H1 (cell line): ENCODE results near the gene SCPEP1. TPM values are rescaled to one million over a fixed set of nuclear protein-coding genes. Genes with fewer than 3 reads are reported as not detected.

Experiments
- BCL11A ChIP-seq, 2 experiments: IDR thresholded peaks; one replicate each; pipeline ENCODE4 v1.6.1; 2011; ENCODE audit warnings: low read depth in 2 of 2, low read length in 2 of 2, mild to moderate bottlenecking in 2 of 2
- BRCA1 ChIP-seq: IDR thresholded peaks from 2 replicates; pipeline ENCODE4 v1.6.1; 2012; ENCODE audit warnings: low read depth, low read length, improper control_type of control experiment
- CHD7 ChIP-seq: fragments of 300-600 bp; sonication (generic); IDR thresholded peaks from 2 replicates; pipeline ENCODE4 v1.7.1; 2012; ENCODE audit warnings: low read length, moderate library complexity, mild to moderate bottlenecking, inconsistent platforms; ENCODE audit not compliant: insufficient replicate concordance
- GABPA ChIP-seq: IDR thresholded peaks from 2 replicates; pipeline ENCODE4 v1.6.1; 2011; ENCODE audit warnings: mild to moderate bottlenecking, low read length, moderate library complexity, borderline replicate concordance; ENCODE audit not compliant: insufficient read depth
- KDM4A ChIP-seq: IDR thresholded peaks from one replicate; pipeline ENCODE4 v1.7.1; 2012; ENCODE audit warnings: low read depth, mild to moderate bottlenecking, moderate library complexity, low read length, inconsistent platforms; ENCODE audit not compliant: severe bottlenecking
- RNF2 ChIP-seq: fragments of 200-900, 300-1000 bp; sonication (generic); IDR thresholded peaks from 2 replicates; pipeline ENCODE4 v1.7.1; 2016; ENCODE audit warnings: borderline replicate concordance, low read depth, mild to moderate bottlenecking, antibody characterized with exemption, low read length; ENCODE audit not compliant: poor library complexity, severe bottlenecking; ENCODE audit errors: missing control alignments
- YY1 ChIP-seq: IDR thresholded peaks from 2 replicates; pipeline ENCODE4 v1.6.1; 2011; ENCODE audit warnings: low read depth, mild to moderate bottlenecking, low read length
- polyA plus RNA-seq, 7 experiments: library from polyadenylated mRNA; depleted of rRNA in 3 of 7; stranded (reverse) in 5 of 7; unstranded in 2 of 7; fragments of >200 nt in 5 of 7; fragments of 200-250 nt in 2 of 7; gene quantifications; 1 replicate in 5 of 7; 2 replicates in 1 of 7; 4 replicates in 1 of 7; pipeline versions ENCODE4 v1.2.1 to v1.2.3, GENCODE V29; 2011 to 2013; ENCODE audit warnings: missing spikeins in 2 of 7, mixed read lengths in 2 of 7
- total RNA-seq: library from RNA; stranded (reverse); fragmentation: NEBNext Ultra II Directional; extraction: Animal tissue kit (Norgen Biotek cat#: 25700); gene quantifications from 2 replicates; pipeline ENCODE4 v1.2.1, GENCODE V29; 2021

Gene SCPEP1
- total and polyA plus RNA-seq, 2 of the 8 experiments (the other 6 are each of a cell fraction or from before 2014, with no cell fraction given): 30.7 to 52.6 TPM

GRCh38 chr17:57017625-57018024, 39.7 kb downstream of the SCPEP1 start (continued):
- TF ChIP-seq CHD7 (no peak), YY1 (no peak), RNF2 (no peak), KDM4A (no peak), BRCA1 (no peak), BCL11A (IDR thresholded peaks at IDR 0.05; ENCODE audit: low read depth in 2 of 2, low read length in 2 of 2) (no peak), GABPA (no peak)
